Psoas muscle (tissue), 8 donors: Measurements from ENCODE around the gene RAB40B. TPM values are rescaled to one million over a fixed set of nuclear protein-coding genes. Genes with fewer than 3 reads are reported as not detected.

Experiments used
- ATAC-seq, 4 donors: fragments of 200-7000 bp; cut with Tn5 transposase; one replicate each; pipeline ENCODE4 v1.9.1; 2020; ENCODE audit warnings: moderate library complexity in 3 of 4, mild to moderate bottlenecking in 2 of 4
- DNase-seq, 2 donors: peaks; one replicate each; pipeline ENCODE4 v3.0.0-alpha.2; 2020
- H3K27ac ChIP-seq: fragments of 200-600 bp; one replicate; pipeline ENCODE4 v1.8.0; 2022
- H3K27me3 ChIP-seq, 3 donors: fragments of 200-600 bp in 1 of 3; one replicate each; pipeline versions ENCODE4 v1.6.1 to v1.8.0; 2013 to 2022; ENCODE audit warnings: low read length in 2 of 3, mild to moderate bottlenecking in 2 of 3, moderate library complexity in 1 of 3; ENCODE audit not compliant: insufficient read depth in 3 of 3
- H3K36me3 ChIP-seq, 2 donors: fragments of 200-600 bp in 1 of 2; one replicate each; pipeline versions ENCODE4 v1.6.1 to v1.8.0; 2013 to 2022; ENCODE audit warnings: low read depth in 1 of 2, mild to moderate bottlenecking in 1 of 2, moderate library complexity in 1 of 2; ENCODE audit not compliant: insufficient read depth in 1 of 2
- H3K4me1 ChIP-seq: fragments of 200-600 bp; one replicate; pipeline ENCODE4 v1.8.0; 2022
- H3K4me3 ChIP-seq: fragments of 200-600 bp; one replicate; pipeline ENCODE4 v1.8.0; 2022; ENCODE audit warnings: mild to moderate bottlenecking
- H3K9me3 ChIP-seq: fragments of 200-600 bp; one replicate; pipeline ENCODE4 v1.8.0; 2022
- CTCF ChIP-seq: fragments of 200-600 bp; IDR thresholded peaks from one replicate; pipeline ENCODE4 v1.8.0; 2022; ENCODE audit warnings: antibody characterized with exemption
- WGBS, 3 donors: extraction: QIAGEN DNeasy Blood & Tissue Kit; methylation state at CpG; one replicate each; pipeline versions ENCODE4 v1.1.6 to v1.1.7; 2013; 5-methylcytosine and 5-hydroxymethylcytosine counted together
- intact Hi-C, 2 donors: fragments of 100-400 bp; cut with DNase I; formaldehyde crosslinking; loops; one replicate each; pipeline versions ENCODE4 v1.11.0 to v1.14.2; 2022
- polyA plus RNA-seq, 3 donors: library from polyadenylated mRNA; stranded (reverse); fragments of 200-250 nt; gene quantifications; one replicate each; pipeline ENCODE4 v1.2.3, GENCODE V29; 2013
- total RNA-seq, 4 donors: library from RNA; stranded (reverse); fragmentation: NEBNext Ultra II Directional in 2 of 4; extraction: Animal tissue kit (Norgen Biotek cat#: 25700) in 2 of 4; gene quantifications; one replicate each; pipeline versions ENCODE4 v1.2.1 to v1.2.4, GENCODE V29; 2021 to 2023
- donor health status: healthy with polysubstance abuse.
- donor health status: DM: no; HTN: no; CAD: no; lungs with moderate emphysema.
- donor health status: Bipolar disorder and iron deficiency.
- donor health status: healthy.
- donor health status: DM: yes; HTN: yes; CAD: no.
- donor health status: DM: no; HTN: no; CAD: no.
- donor health status: DM: no; HTN: no; CAD: no.
- donor health status: DM: yes; HTN: yes; CAD: no.

RAB40B gene
- total and polyA plus RNA-seq, 7 donors = 3.9 to 42.9 (median 19.4) TPM

DNA sequence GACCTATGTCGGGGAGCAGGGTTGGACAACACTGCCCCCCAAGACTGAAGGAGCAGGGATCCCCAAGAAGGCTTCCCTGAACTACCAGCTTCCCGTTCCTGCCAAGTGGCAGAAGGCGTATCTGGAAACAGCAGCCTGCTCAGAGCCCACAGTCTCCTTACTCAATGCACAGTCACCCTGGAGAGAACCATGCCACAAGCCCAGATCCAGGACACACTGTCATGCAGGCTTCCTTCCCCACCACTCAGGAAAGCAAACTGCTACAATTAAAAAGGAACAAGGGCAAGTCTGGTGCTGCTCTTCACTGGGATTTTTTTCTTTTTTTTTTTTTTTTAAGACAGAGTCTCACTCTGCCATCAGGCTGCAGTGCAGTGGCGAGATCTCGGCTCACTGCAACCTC is 58.5 kb downstream of the RAB40B start:
- intact Hi-C loops = loop anchor here in 1 of 2 donors (5.0 kb wide), 1 partner anchor 38 kb away; no protein-coding TSS in a partner anchor
- Histone ChIP-seq H3K4me1 (peaks cover 6% of the 10 kb centered on the region), H3K36me3 (peaks cover 4 to 58% of the 10 kb centered on the region in 2 donors), H3K9me3 (no peaks in the 10 kb centered on the region), H3K27me3 (no peaks in the 10 kb centered on the region), H3K27ac (no peak overlapping the region), H3K4me3 (no peak overlapping the region)
- TF ChIP-seq CTCF = no peak
- WGBS, 3 donors = 88 to 95% (median 92%) methylated on average over 5 of the region's 5 CpGs
- DNase-seq = no peak
- ATAC-seq = no peak

- H3K36me3 ChIP-seq = peaks cover 4 to 60% of the 10 kb centered on the region in 2 donors
- H3K4me3 ChIP-seq = no peak overlapping the region
- 84 to 90% (median 86%) methylated on average over 13 to 14 of the region's 14 CpGs for WGBS, 3 donors
- no peak overlapping the region for H3K27ac ChIP-seq
- TF ChIP-seq CTCF = no peak
- ATAC-seq (peak in 3 of 4 donors; percentile 26 to 38 (median 32)), DNase-seq (no peak)
- H3K9me3 ChIP-seq = no peaks in the 10 kb centered on the region
- intact Hi-C loops = loop anchor here in 1 of 2 donors (5.0 kb wide), 1 partner anchor 37 kb away; no protein-coding TSS in a partner anchor
- H3K27me3 ChIP-seq = no peaks in the 10 kb centered on the region
- peaks cover 6% of the 10 kb centered on the region for H3K4me1 ChIP-seq
These were observed 58.9 kb downstream of the RAB40B start for GRCh38 chr17:82639628-82640027.

- peaks cover under 1 to 60% of the 10 kb centered on the region in 2 donors for H3K36me3 ChIP-seq
These were observed 60.2 kb downstream of the RAB40B start for GRCh38 chr17:82638183-82638773.

DNA sequence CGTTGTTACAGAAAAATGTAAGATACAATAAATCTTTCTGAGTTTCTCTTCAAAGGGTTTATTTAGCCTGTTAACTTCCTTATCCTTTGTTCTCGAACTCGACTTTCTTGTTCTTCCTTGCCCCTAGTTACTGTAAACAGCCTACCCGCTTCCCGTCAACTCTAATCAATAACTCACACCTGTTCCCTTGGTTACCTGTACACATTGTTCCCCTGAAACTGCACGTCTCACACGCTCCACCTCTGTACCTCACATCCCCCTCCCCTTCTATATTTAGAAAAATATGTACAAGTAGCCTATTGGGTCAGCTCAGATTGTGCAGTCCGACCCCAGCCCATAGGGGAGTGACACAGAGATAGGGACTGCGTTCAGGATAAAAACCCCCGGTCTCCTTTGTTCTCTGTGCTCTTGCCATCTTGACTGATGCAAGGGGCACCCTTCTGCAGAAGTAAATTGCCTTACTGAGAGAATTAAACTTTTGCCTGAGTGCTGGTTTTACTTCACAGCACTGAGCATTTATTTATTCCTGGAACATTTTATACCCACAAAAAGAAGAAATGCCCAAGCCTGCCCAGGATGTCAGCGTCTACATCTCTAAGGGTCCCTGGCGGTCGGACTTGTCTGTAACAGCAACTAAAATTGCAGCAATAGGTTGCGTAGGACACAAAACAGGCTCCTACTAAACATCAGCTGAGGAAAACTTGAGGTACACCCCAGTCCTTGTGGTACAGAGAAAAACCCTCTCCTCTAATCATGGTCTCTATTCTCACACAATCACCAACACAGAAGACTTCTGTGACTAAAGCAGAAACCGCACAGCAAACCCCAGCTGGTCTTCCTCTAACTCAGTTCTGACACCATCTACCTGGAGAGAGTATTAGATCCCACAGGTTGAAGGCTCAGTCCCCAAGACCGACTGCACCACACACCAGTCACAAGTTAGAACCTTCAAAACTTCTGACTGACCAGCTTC is 61.6 kb downstream of the RAB40B start:
- Histone ChIP-seq H3K4me1 (peaks cover 6% of the 10 kb centered on the region), H3K27ac (no peak overlapping the region), H3K36me3 (peaks cover 0 to 53% of the 10 kb centered on the region in 2 donors), H3K27me3 (no peaks in the 10 kb centered on the region), H3K4me3 (no peak overlapping the region), H3K9me3 (no peaks in the 10 kb centered on the region)
- intact Hi-C loops = no loop called here
- TF ChIP-seq CTCF = no peak
- WGBS, 3 donors = 83 to 85% (median 84%) methylated on average over 16 of the region's 16 CpGs
- no peak for DNase-seq
- ATAC-seq = no peak

More at GRCh38 chr17:82638183-82638773, 60.2 kb downstream of the RAB40B start:
- no peak for DNase-seq
- H3K4me1 ChIP-seq = peaks cover 6% of the 10 kb centered on the region
- ATAC-seq = no peak
- 72 to 75% (median 75%) methylated on average over 4 of the region's 5 CpGs for WGBS, 3 donors
- H3K27ac ChIP-seq = no peak overlapping the region
- H3K4me3 ChIP-seq = no peak overlapping the region
- no peaks in the 10 kb centered on the region for H3K9me3 ChIP-seq
- TF ChIP-seq CTCF = no peak
- intact Hi-C loops = no loop called here
- no peaks in the 10 kb centered on the region for H3K27me3 ChIP-seq
